ENCODE measurements around the gene SULT2B1. TPM values are rescaled to one million over a fixed set of nuclear protein-coding genes. Genes with fewer than 3 reads are reported as not detected.
A peak's percentile ranks its signal among the peaks of the same experiment; 100 is the strongest.

SULT2B1 gene
- total and polyA plus RNA-seq, 7 experiments from 2014 or later: 0.41 TPM; not detected in 6

GRCh38 chr19:48556163-48556562 is 4.2 kb downstream of the SULT2B1 start:
- Histone ChIP-seq H3K9me3 (ENCODE audit: control insufficient read depth in 2 of 3, low read length in 3 of 3) (no peaks in the 10 kb centered on the region), H3K27ac (ENCODE audit: low read depth, low read length) (no peak overlapping the region), H3K4me3 (ENCODE audit: low read length) (no peak overlapping the region), H3K27me3 (ENCODE audit: control insufficient read depth in 2 of 2, insufficient read depth in 2 of 2, low read length in 2 of 2) (no peaks in the 10 kb centered on the region), H3K4me1 (ENCODE audit: control insufficient read depth in 2 of 2, insufficient read depth in 2 of 2, low read length in 2 of 2) (no peaks in the 10 kb centered on the region), H3K36me3 (ENCODE audit: control insufficient read depth in 2 of 3, insufficient read depth in 3 of 3, low read length in 3 of 3) (no peaks in the 10 kb centered on the region)
- Mint-ChIP-seq H3K36me3 (no peaks in the 10 kb centered on the region), H3K9me3 (no peaks in the 10 kb centered on the region), H3K27ac (peak overlapping the region in 1 of 9 donors; percentile 59), H3K4me1 (peaks cover 0 to 5% (median 2%) of the 10 kb centered on the region in 7 donors), H3K27me3 (peaks cover 0 to 15% (median 7%) of the 10 kb centered on the region in 5 donors), H3K4me3 (no peak overlapping the region)
- ATAC-seq: no peak
- DNase-seq: no peak
- intact Hi-C loops (cut with micrococcal nuclease): no loop called here
- POLR2A ChIA-PET: no interaction called here
- CTCF ChIA-PET: no interaction called here

DNA sequence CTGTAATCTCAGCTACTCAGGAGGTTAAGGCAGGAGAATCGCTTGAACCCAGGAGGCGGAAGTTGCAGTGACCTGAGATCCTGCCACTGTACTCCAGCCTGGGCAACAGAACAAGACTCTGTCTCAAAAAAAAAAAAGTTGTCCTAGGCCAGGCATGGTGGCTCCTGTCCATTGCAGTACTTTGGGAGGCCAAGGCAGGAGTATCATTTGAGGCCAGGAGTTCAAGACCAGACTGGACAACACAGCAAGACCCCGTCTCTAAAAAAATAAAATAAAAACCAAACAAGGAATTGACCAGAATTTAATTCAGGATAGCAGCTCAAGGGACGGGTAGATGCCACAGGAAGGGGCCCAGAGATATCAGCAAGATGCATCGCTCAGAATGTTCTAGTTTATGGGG is 4.9 kb downstream of the SULT2B1 start:
- Histone ChIP-seq H3K9me3 (ENCODE audit: control insufficient read depth in 2 of 3, low read length in 3 of 3) (no peaks in the 10 kb centered on the region), H3K4me1 (ENCODE audit: control insufficient read depth in 2 of 2, insufficient read depth in 2 of 2, low read length in 2 of 2) (no peaks in the 10 kb centered on the region), H3K27ac (ENCODE audit: low read depth, low read length) (no peak overlapping the region), H3K36me3 (ENCODE audit: control insufficient read depth in 2 of 3, insufficient read depth in 3 of 3, low read length in 3 of 3) (no peaks in the 10 kb centered on the region), H3K27me3 (ENCODE audit: control insufficient read depth in 2 of 2, insufficient read depth in 2 of 2, low read length in 2 of 2) (no peaks in the 10 kb centered on the region), H3K4me3 (ENCODE audit: low read length) (no peak overlapping the region)
- Mint-ChIP-seq H3K36me3 (no peaks in the 10 kb centered on the region), H3K9me3 (no peaks in the 10 kb centered on the region), H3K4me1 (peaks cover 0 to 5% (median 2%) of the 10 kb centered on the region in 7 donors), H3K27ac (no peak overlapping the region), H3K27me3 (peaks cover 0 to 14% (median 7%) of the 10 kb centered on the region in 5 donors), H3K4me3 (no peak overlapping the region)
- ChIA-PET CTCF (no interaction called here), POLR2A (interaction anchor here (0.6 kb wide), 1 partner anchor 168 kb away, joined by 3 read pairs; no protein-coding TSS in a partner anchor)
- DNase-seq (no peak), ATAC-seq (no peak)
- intact Hi-C loops (cut with micrococcal nuclease): no loop called here

GRCh38 chr19:48558018-48558684 is 6.2 kb downstream of the SULT2B1 start:
- H3K9me3 Mint-ChIP-seq: no peaks in the 10 kb centered on the region

DNA sequence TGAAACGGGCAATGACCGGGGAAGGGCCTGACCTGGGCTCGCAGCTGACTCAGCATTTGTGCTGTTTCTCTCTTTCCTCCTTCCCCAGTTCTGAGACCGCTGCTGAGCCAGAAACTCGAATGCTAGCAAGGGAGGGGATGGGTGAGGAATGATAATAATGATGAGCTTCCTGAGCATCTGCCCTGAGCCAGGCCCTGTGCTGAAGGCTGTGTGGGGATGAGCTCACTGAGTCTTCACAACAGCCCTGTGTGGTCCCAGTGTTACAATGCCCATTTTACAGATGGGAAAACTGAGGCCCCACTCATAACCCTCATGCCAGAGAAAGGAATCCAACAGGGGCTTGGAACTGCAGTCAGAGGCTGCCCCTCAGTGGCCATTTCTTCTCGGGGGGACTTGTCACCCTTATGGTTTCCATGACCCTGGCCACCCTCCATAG is 8.1 kb downstream of the SULT2B1 start:
- no peaks in the 10 kb centered on the region for H3K9me3 ChIP-seq (ENCODE audit: control insufficient read depth in 2 of 3, low read length in 3 of 3)
- no peaks in the 10 kb centered on the region for H3K4me1 ChIP-seq (ENCODE audit: control insufficient read depth in 2 of 2, insufficient read depth in 2 of 2, low read length in 2 of 2)
- Mint-ChIP-seq H3K4me3 (no peak overlapping the region), H3K27ac (no peak overlapping the region), H3K4me1 (peaks cover 0 to 5% (median 2%) of the 10 kb centered on the region in 7 donors), H3K9me3 (no peaks in the 10 kb centered on the region), H3K36me3 (no peaks in the 10 kb centered on the region), H3K27me3 (peaks cover 0 to 14% (median 7%) of the 10 kb centered on the region in 5 donors)
- no peaks in the 10 kb centered on the region for H3K27me3 ChIP-seq (ENCODE audit: control insufficient read depth in 2 of 2, insufficient read depth in 2 of 2, low read length in 2 of 2)
- DNase-seq (peak in 1 of 9 donors; percentile 5), ATAC-seq (no peak)
- CTCF ChIA-PET: interaction anchor here (0.8 to 1.8 kb wide), 2 partner anchors 24 to 71 kb away, joined by 4 to 5 read pairs; no protein-coding TSS in a partner anchor
- H3K4me3 ChIP-seq (ENCODE audit: low read length): no peak overlapping the region
- POLR2A ChIA-PET: no interaction called here
- no peaks in the 10 kb centered on the region for H3K36me3 ChIP-seq (ENCODE audit: control insufficient read depth in 2 of 3, insufficient read depth in 3 of 3, low read length in 3 of 3)
- H3K27ac ChIP-seq (ENCODE audit: low read depth, low read length): no peak overlapping the region
- intact Hi-C loops (cut with micrococcal nuclease): no loop called here

More at GRCh38 chr19:48558018-48558684, 6.2 kb downstream of the SULT2B1 start:
- Histone ChIP-seq H3K4me3 (ENCODE audit: low read length) (no peak overlapping the region), H3K27me3 (ENCODE audit: control insufficient read depth in 2 of 2, insufficient read depth in 2 of 2, low read length in 2 of 2) (no peaks in the 10 kb centered on the region), H3K36me3 (ENCODE audit: control insufficient read depth in 2 of 3, insufficient read depth in 3 of 3, low read length in 3 of 3) (no peaks in the 10 kb centered on the region), H3K9me3 (ENCODE audit: control insufficient read depth in 2 of 3, low read length in 3 of 3) (no peaks in the 10 kb centered on the region), H3K27ac (ENCODE audit: low read depth, low read length) (no peak overlapping the region), H3K4me1 (ENCODE audit: control insufficient read depth in 2 of 2, insufficient read depth in 2 of 2, low read length in 2 of 2) (no peaks in the 10 kb centered on the region)
- ChIA-PET CTCF (interaction anchor here (0.7 kb wide), 1 partner anchor 1084 kb away, joined by 5 read pairs; the partner anchor contains the start of gene SCAF1), POLR2A (no interaction called here)
- Mint-ChIP-seq H3K4me1 (peaks cover 0 to 5% (median 2%) of the 10 kb centered on the region in 7 donors), H3K27ac (no peak overlapping the region), H3K27me3 (peaks cover 0 to 14% (median 7%) of the 10 kb centered on the region in 5 donors), H3K36me3 (no peaks in the 10 kb centered on the region), H3K4me3 (peak overlapping the region in 3 of 10 donors; percentile 11 to 69 (median 16))
- ATAC-seq (no peak), DNase-seq (no peak)
- intact Hi-C loops (cut with micrococcal nuclease): no loop called here

GRCh38 chr19:48561412-48561811 is 9.4 kb downstream of the SULT2B1 start:
- Histone ChIP-seq H3K27me3 (ENCODE audit: control insufficient read depth in 2 of 2, insufficient read depth in 2 of 2, low read length in 2 of 2) (no peaks in the 10 kb centered on the region), H3K4me3 (ENCODE audit: low read length) (no peak overlapping the region), H3K4me1 (ENCODE audit: control insufficient read depth in 2 of 2, insufficient read depth in 2 of 2, low read length in 2 of 2) (no peaks in the 10 kb centered on the region), H3K36me3 (ENCODE audit: control insufficient read depth in 2 of 3, insufficient read depth in 3 of 3, low read length in 3 of 3) (no peaks in the 10 kb centered on the region), H3K27ac (ENCODE audit: low read depth, low read length) (no peak overlapping the region), H3K9me3 (ENCODE audit: control insufficient read depth in 2 of 3, low read length in 3 of 3) (no peaks in the 10 kb centered on the region)
- ATAC-seq (no peak), DNase-seq (no peak)
- intact Hi-C loops (cut with micrococcal nuclease): no loop called here
- H3K27ac Mint-ChIP-seq: no peak overlapping the region
- peaks cover 0 to 14% (median 7%) of the 10 kb centered on the region in 5 donors for H3K27me3 Mint-ChIP-seq
- ChIA-PET POLR2A (interaction anchor here (0.6 kb wide), 1 partner anchor 201 kb away, joined by 3 read pairs; no protein-coding TSS in a partner anchor), CTCF (no interaction called here)
- peaks cover 0 to 5% (median 2%) of the 10 kb centered on the region in 7 donors for H3K4me1 Mint-ChIP-seq
- no peaks in the 10 kb centered on the region for H3K9me3 Mint-ChIP-seq
- no peaks in the 10 kb centered on the region for H3K36me3 Mint-ChIP-seq
- H3K4me3 Mint-ChIP-seq: no peak overlapping the region

- Mint-ChIP-seq H3K36me3 (no peaks in the 10 kb centered on the region), H3K27ac (no peak overlapping the region), H3K27me3 (peaks cover 0 to 12% (median 3%) of the 10 kb centered on the region in 5 donors), H3K4me3 (no peak overlapping the region), H3K9me3 (no peaks in the 10 kb centered on the region), H3K4me1 (no peaks in the 10 kb centered on the region)
- ChIA-PET CTCF (no interaction called here), POLR2A (no interaction called here)
- no peaks in the 10 kb centered on the region for H3K9me3 ChIP-seq (ENCODE audit: control insufficient read depth in 2 of 3, low read length in 3 of 3)
- H3K27ac ChIP-seq (ENCODE audit: low read depth, low read length): no peak overlapping the region
- H3K36me3 ChIP-seq (ENCODE audit: control insufficient read depth in 2 of 3, insufficient read depth in 3 of 3, low read length in 3 of 3): no peaks in the 10 kb centered on the region
- no peak for ATAC-seq
- H3K4me1 ChIP-seq (ENCODE audit: control insufficient read depth in 2 of 2, insufficient read depth in 2 of 2, low read length in 2 of 2): no peaks in the 10 kb centered on the region
- intact Hi-C loops (cut with micrococcal nuclease): no loop called here
- no peak for DNase-seq
- no peaks in the 10 kb centered on the region for H3K27me3 ChIP-seq (ENCODE audit: control insufficient read depth in 2 of 2, insufficient read depth in 2 of 2, low read length in 2 of 2)
- no peak overlapping the region for H3K4me3 ChIP-seq (ENCODE audit: low read length)
Observed at GRCh38 chr19:48565090-48565489, 13.1 kb downstream of the SULT2B1 start.
